Keratinocyte (primary cell): ENCODE measurements around the gene MMP19. TPM values are rescaled to one million over a fixed set of nuclear protein-coding genes. Genes with fewer than 3 reads are reported as not detected.

ENCODE experiments used
- DNase-seq: peaks from one replicate; pipeline ENCODE4 v3.0.0-alpha.2; 2011; ENCODE audit warnings: low read depth, missing footprints, low spot score
- FAIRE-seq: peaks from 2 replicates; lab custom pipeline; 2011; peaks lifted over from hg19 to GRCh38; lab: Jason Lieb, UNC
- H2AFZ ChIP-seq: 2 replicates; pipeline ENCODE4 v1.6.0; 2012; ENCODE audit warnings: low read length, control low read depth, inconsistent platforms; ENCODE audit not compliant: control insufficient read depth
- H3K27ac ChIP-seq: 2 replicates; pipeline ENCODE4 v1.5.1; 2011; ENCODE audit warnings: low read length; ENCODE audit not compliant: control insufficient read depth, insufficient read depth
- H3K27me3 ChIP-seq: 3 replicates; pipeline ENCODE4 v1.6.0; 2011; ENCODE audit warnings: low read length; ENCODE audit not compliant: control insufficient read depth, insufficient read depth; ENCODE audit errors: extremely low read depth
- H3K36me3 ChIP-seq, 2 experiments: 2 replicates in 1 of 2; 3 replicates in 1 of 2; pipeline ENCODE4 v1.5.1; 2011; ENCODE audit warnings: low read length in 2 of 2, mild to moderate bottlenecking in 1 of 2; ENCODE audit not compliant: control insufficient read depth in 2 of 2, insufficient read depth in 2 of 2; ENCODE audit errors: extremely low read depth in 1 of 2
- H3K4me1 ChIP-seq: 3 replicates; pipeline ENCODE4 v1.5.1; 2011; ENCODE audit warnings: low read length; ENCODE audit not compliant: control insufficient read depth, insufficient read depth; ENCODE audit errors: extremely low read depth
- H3K4me2 ChIP-seq: 3 replicates; pipeline ENCODE4 v1.6.0; 2011; ENCODE audit warnings: low read depth, low read length; ENCODE audit not compliant: control insufficient read depth, insufficient read depth; ENCODE audit errors: extremely low read depth
- H3K4me3 ChIP-seq, 3 experiments: fragments of 200-600 bp in 1 of 3; sonication (generic) in 1 of 3; 2 replicates in 2 of 3; 3 replicates in 1 of 3; pipeline ENCODE4 v1.5.1; 2011 to 2016; ENCODE audit warnings: low read length in 3 of 3, mild to moderate bottlenecking in 3 of 3, control low read depth in 2 of 3, inconsistent platforms in 1 of 3, low read depth in 1 of 3, mixed read lengths in 1 of 3, mixed run types in 1 of 3, moderate library complexity in 1 of 3; ENCODE audit not compliant: control insufficient read depth in 2 of 3, insufficient read depth in 2 of 3; ENCODE audit errors: extremely low read depth in 1 of 3
- H3K79me2 ChIP-seq: 2 replicates; pipeline ENCODE4 v1.6.0; 2012; ENCODE audit warnings: low read length; ENCODE audit not compliant: control insufficient read depth, insufficient read depth
- H3K9ac ChIP-seq: 3 replicates; pipeline ENCODE4 v1.6.0; 2011; ENCODE audit warnings: low read length; ENCODE audit not compliant: control insufficient read depth, insufficient read depth; ENCODE audit errors: extremely low read depth
- H3K9me1 ChIP-seq: 3 replicates; pipeline ENCODE4 v1.6.0; 2011; ENCODE audit warnings: low read length; ENCODE audit not compliant: control insufficient read depth, insufficient read depth; ENCODE audit errors: extremely low read depth
- H3K9me3 ChIP-seq: 2 replicates; pipeline ENCODE4 v1.5.1; 2012; ENCODE audit warnings: low read depth, low read length; ENCODE audit not compliant: control insufficient read depth
- H4K20me1 ChIP-seq: 3 replicates; pipeline ENCODE4 v1.6.0; 2011; ENCODE audit warnings: low read length; ENCODE audit not compliant: control insufficient read depth, insufficient read depth; ENCODE audit errors: extremely low read depth
- CTCF ChIP-seq, 3 experiments: IDR thresholded peaks in 1 of 3; conservative IDR thresholded peaks in 1 of 3; optimal IDR thresholded peaks in 1 of 3; 2 replicates in 2 of 3; 3 replicates in 1 of 3; pipeline versions ENCODE3 to v1.5.1; 2011; ENCODE audit warnings: low read length in 3 of 3, mild to moderate bottlenecking in 3 of 3, moderate library complexity in 2 of 3, control low read depth in 1 of 3, inconsistent platforms in 1 of 3; ENCODE audit not compliant: insufficient read depth in 2 of 3; ENCODE audit errors: extremely low read depth in 1 of 3
- EZH2 ChIP-seq: IDR thresholded peaks from one replicate; pipeline ENCODE4 v1.6.1; 2012; ENCODE audit warnings: inconsistent platforms, mild to moderate bottlenecking, low read length, moderate library complexity
- dilution Hi-C: fragments of 300-500 bp; cut with MboI; formaldehyde crosslinking; loops from one replicate; pipeline ENCODE4 v1.7.0; 2020; ENCODE audit warnings: low sequenced_read_pairs; ENCODE audit not compliant: extremely low pct_ligation_motif_present
- polyA plus RNA-seq, 5 experiments: library from polyadenylated mRNA; depleted of rRNA in 3 of 5; stranded (reverse) in 3 of 5; stranded (forward) in 1 of 5; unstranded in 1 of 5; fragments of >200 nt; gene quantifications; 1 replicate in 1 of 5; 2 replicates in 3 of 5; 3 replicates in 1 of 5; pipeline versions ENCODE4 v1.2.1 to v1.2.3, GENCODE V29; 2011 to 2012; ENCODE audit warnings: missing spikeins in 2 of 5, low read depth in 1 of 5, low replicate concordance in 1 of 5

Gene MMP19
- polyA plus RNA-seq, 1 donor (not counting 4 experiments of a cell fraction or from before 2014, with no cell fraction given) = 2.7 TPM

- Histone ChIP-seq H3K27ac (no peak overlapping the region), H3K9ac (no peak overlapping the region), H3K9me1 (no peaks in the 10 kb centered on the region), H3K36me3 (no peaks in the 10 kb centered on the region), H3K4me1 (peaks cover 9% of the 10 kb centered on the region), H3K4me2 (no peak overlapping the region), H2AFZ (no peak overlapping the region), H3K79me2 (no peaks in the 10 kb centered on the region), H3K4me3 (no peak overlapping the region), H4K20me1 (no peaks in the 10 kb centered on the region), H3K27me3 (no peaks in the 10 kb centered on the region), H3K9me3 (no peaks in the 10 kb centered on the region)
- DNase-seq (no peak), FAIRE-seq (no peak)
- TF ChIP-seq EZH2 (no peak), CTCF (optimal IDR thresholded peaks at IDR 0.05 in 1 of 3, IDR thresholded peaks at IDR 0.05 in 1 of 3, conservative IDR thresholded peaks at IDR 0.05 in 1 of 3; ENCODE audit: extremely low read depth in 1 of 3, insufficient read depth in 2 of 3, low read length in 3 of 3) (no peak)
- dilution Hi-C loops = no loop called here
Observed at GRCh38 chr12:55850401-55850800, 7.7 kb upstream of the MMP19 start.

- no peak for FAIRE-seq
Observed at GRCh38 chr12:55849616-55850343, 7.0 kb upstream of the MMP19 start.

More at GRCh38 chr12:55849616-55850343, 7.0 kb upstream of the MMP19 start:
- H3K9ac ChIP-seq = no peak overlapping the region
- dilution Hi-C loops = no loop called here
- H3K9me1 ChIP-seq = no peaks in the 10 kb centered on the region
- H3K9me3 ChIP-seq = no peaks in the 10 kb centered on the region
- H3K4me2 ChIP-seq = no peak overlapping the region
- no peak for DNase-seq
- no peaks in the 10 kb centered on the region for H3K79me2 ChIP-seq
- H4K20me1 ChIP-seq = no peaks in the 10 kb centered on the region
- no peak for TF ChIP-seq CTCF (optimal IDR thresholded peaks at IDR 0.05 in 1 of 3, IDR thresholded peaks at IDR 0.05 in 1 of 3, conservative IDR thresholded peaks at IDR 0.05 in 1 of 3; ENCODE audit: extremely low read depth in 1 of 3, insufficient read depth in 2 of 3, low read length in 3 of 3)
- no peak overlapping the region for H3K4me3 ChIP-seq
- no peaks in the 10 kb centered on the region for H3K36me3 ChIP-seq
- H3K4me1 ChIP-seq = peaks cover 9% of the 10 kb centered on the region
- no peak overlapping the region for H3K27ac ChIP-seq
- H2AFZ ChIP-seq = no peak overlapping the region
- H3K27me3 ChIP-seq = no peaks in the 10 kb centered on the region
